HG02763 (cell line): Measurements from ENCODE around the gene CCDC68.
"Not testable (repeated sequence)": the region's sequence is repeated elsewhere in the genome, so short reads cannot be mapped to it uniquely, and the experiment has no call there.

Experiments
- ATAC-seq: cut with Tn5 transposase; IDR thresholded peaks from one replicate; pipeline ENCODE4 v1.9.1; 2021; ENCODE audit warnings: mild to moderate bottlenecking, moderate library complexity; ENCODE audit not compliant: unreplicated experiment

CCDC68 gene, protein sequence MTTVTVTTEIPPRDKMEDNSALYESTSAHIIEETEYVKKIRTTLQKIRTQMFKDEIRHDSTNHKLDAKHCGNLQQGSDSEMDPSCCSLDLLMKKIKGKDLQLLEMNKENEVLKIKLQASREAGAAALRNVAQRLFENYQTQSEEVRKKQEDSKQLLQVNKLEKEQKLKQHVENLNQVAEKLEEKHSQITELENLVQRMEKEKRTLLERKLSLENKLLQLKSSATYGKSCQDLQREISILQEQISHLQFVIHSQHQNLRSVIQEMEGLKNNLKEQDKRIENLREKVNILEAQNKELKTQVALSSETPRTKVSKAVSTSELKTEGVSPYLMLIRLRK

DNA sequence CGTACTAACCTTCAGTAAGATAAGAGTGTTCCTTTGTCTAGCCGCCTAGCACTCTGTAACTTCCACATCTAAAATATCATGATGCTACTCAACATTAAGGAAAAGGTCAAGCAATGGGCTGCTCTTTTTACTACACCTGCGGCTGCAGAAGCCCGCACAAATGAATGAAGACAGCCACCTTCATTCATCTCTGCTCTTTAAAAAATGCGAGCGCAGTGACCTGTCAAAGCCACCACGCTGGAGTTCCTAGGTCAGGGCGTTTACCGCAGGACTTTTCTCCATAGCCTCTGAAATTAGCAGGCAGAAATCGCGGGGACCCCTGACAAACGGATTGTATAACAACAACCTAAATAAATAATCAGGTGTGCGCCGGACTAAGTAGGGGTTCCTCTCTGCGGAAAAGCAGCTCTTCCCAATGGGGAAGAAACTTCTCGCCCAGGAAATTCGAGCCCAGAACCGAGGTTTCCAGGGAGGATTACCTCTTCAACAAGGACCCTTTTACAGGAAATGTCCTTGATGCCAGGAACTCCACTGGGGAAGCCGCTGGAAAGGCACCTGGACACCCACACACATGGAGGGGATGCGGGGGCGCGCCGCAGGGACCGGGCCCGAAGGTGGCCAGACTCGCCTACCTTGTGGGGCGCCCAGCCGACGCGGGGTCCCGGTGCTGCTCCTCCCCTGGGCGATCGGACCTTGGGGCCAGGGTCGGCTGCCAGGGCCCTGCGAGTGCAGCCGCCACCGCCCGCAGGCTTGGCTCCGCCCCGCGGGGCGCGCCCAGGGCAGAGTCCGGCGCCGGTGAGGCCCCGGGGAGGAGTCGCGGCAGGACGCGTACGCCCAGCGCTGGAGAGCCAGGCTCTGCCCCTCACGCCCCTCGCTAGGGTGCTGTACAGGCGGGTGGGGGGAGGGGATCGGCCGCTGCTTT lies at the start of gene CCDC68:
Gene CCDC68 (minus strand): TSS at position 758 of the 922 bp plus-strand sequence. CDS start 16,670 bp downstream, outside the sequence.
- ATAC-seq = no peak

DNA sequence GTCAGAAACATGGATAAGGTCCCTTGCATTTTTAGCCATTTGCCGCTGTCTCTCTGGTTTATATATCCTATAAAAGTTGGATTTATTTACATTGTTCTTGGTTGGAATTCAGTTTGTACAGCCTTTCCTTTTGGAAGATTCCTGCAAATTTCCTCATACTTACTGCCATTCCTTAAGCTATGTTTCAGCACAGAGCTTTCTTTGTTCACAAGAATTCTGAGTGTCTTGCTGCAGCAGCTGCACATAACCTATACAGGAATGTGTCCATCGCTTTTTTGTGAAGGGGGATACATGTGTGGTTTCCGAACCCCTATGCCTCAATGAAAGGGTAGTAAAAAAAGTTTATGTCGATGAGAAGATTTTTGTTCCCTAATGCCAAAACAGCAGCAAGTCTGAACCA lies 48.3 kb upstream of the CCDC68 start:
- ATAC-seq = no peak

DNA sequence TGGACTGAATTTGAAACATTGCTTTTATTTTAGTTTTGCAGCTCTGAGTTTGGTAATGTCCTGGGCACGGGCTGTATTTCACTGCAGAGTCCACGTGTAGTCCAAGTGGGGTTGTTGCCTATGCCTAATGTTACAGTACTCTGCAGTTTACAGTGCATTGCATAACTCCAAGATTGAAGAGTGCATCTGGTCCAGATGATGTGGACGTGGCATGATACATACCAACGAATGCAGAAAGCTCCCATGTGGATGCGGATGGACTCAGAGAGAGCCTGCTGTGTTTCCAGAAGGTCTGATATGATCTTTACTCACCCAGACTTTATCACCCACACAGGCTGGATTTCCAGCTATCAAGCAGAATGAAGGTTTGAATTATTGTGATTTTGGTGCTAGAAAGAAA lies 44.4 kb upstream of the CCDC68 start:
- ATAC-seq = no peak

DNA sequence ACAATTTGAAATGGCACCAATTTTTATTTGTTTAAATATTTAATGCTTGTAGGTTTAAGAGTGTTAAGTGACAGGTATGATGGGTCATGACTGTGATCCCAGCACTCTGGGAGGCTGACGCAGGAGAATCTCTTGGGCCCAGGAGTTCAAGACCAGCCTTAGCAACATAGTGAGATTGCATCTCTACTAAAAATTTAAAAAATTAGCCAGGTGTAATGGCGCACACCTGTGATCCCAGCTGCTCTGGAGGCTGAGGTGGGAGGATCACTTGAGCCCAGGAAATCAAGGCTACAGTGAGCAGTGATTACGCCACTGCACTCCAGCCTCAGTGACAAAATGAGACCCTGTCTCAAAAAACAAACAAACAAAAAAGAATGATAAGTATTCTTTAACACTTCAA lies 43.0 kb upstream of the CCDC68 start:
- no peak for ATAC-seq

DNA sequence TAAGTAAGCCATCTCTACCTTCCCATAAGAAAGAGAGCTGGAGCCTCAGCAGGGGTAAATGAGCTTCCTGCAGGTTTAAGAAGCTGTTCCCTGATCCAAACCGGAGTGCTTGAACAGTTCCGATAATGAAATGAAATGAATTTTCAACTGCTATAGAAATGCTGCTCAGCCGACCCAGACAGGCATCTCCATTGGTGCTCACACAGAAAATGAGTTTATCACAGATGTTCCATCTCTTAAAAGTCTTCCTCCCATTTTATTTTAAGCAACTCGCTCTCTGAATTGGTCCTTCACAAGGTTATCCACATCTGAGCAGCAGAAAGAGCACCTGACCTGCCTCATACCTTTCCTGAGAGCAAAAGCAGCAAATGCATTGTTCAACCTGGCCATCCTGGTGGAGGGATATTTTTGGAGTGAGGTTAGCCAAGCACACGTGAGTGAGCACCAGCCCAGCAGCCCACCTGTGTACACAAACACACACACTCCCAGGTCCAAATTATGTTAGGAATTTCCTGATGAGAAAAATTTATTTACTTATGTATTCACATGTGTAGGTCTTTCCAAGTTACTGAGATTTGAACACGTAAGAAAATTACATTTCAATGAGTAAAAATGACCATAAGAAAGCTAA lies 42.2 kb upstream of the CCDC68 start:
- no peak for ATAC-seq

DNA sequence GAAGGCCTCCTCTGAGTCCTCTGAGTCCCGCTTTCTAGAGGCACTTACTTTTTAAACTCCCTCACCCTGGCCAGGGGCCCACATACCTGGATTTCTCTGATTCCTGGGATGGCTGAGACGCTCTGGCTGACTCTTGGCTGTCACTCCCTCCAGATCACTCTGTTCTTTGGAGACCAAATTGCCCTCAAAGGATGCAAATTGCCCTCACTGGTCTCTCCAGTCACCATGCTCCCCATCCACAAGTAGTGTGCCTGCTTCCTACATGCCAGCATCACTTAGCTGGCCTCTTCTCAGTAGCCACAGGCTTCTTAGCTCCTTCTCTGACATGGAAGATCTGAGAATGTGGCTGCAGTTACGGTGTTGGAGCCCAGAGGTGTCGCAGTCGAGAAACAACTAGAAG lies 41.3 kb upstream of the CCDC68 start:
- no peak for ATAC-seq

DNA sequence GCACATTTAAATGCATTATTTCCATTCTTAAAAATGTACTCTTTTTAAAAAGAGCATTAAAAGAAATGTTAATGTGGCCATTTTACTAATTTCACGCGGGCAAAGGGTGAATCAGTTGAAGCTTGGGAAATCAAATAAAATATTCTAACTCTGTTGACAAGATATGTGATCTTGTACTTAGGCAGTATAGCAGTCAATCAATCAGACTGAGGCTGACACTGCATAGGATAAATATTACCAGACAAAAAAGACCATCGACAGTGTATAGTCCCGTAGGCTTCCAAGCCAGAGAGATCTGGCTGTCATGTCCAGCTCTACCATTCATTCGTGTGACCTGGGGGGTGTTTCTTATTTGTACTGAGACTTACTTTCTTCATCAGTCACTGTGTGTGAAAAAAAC lies 39.8 kb upstream of the CCDC68 start:
- no peak for ATAC-seq

DNA sequence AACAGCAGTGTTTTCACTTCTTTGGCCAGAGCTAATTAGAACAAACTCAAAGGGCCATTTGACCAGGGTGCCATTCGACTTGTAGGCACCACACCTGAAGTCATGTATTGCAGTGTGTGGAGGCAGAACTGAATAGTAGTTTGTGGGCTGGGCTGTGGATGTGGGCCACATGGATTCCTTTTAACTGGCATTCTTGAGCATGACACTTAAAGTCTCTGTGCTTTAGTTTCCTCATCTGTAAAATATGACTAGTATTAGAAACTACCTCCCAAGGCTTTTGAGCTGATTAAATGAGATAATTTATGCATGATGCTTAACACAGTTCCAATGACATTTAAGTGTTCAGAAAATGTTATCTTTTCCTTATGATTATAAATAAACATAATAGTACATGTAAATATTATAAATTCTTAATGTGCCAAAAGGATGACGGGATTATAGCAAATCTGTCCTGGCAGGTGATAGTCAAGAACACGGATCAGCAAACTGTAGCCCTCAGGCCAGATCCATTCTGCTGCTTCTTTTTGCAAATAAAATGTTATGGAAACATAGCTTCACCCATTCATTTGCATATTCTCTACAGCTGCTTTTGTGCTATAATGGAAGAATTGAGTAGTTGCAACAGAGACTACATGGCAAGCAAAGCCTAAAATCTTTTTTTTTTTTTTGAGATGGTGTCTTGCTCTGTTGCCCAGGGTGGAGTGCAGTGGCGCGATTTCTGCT lies 36.3 kb upstream of the CCDC68 start:
- no peak for ATAC-seq

DNA sequence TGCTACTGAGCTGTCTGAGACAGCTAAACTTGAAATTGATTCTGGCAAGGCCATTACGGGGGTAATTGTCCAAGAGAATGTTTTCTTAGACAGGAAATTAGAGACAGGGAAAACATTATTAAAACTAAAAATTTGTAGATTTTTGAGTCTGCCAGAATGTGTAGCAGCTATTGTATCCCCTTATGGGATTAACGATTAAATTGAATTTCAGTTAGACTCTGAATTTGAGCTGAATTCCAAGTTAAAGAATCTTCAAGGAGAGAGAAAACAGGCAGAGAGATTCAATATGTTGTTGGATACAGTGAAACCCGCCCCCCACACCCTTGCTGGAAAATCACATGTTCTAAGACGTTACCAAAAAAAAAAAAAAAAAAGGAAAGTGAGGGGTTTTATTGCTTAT lies 32.7 kb upstream of the CCDC68 start:
- ATAC-seq = no peak

DNA sequence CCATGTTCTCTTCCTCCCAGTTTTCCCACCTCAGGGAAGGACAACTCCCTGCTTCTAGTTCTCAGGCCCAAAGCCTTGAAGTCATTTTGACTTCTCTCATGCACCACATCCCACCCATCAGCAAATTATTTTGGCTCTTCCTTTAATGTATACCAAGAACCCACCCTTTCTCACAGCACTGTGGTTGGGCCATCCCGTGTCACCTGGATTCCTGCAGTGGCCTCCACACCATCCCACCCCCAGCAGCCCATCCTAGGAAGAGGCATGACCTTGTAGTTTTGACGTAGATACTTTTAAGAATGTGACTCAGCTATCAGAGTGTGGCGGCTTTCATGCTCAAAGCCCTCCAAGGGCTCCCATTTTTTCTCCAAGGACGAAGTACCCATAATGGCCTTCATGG lies 25.6 kb upstream of the CCDC68 start:
- ATAC-seq = no peak

DNA sequence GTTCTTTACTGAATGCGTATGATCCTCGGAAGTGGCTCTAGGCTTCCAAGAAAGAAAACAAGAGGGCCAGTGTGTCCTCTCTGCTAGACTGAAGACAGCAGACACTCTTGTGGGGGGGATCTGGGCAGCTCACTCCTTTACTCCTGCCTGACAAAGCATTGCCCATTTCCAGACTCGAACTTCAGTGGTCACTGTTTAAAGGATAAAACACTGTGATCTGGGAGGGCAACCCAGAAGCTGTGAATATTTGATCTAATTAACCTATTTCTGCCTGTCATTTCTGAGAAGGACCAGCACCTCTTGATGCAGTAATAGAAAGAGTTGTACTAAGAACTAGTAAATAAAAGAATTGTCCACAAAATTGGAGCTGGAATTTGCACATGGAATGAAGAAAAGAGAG lies 24.5 kb upstream of the CCDC68 start:
- no peak for ATAC-seq

DNA sequence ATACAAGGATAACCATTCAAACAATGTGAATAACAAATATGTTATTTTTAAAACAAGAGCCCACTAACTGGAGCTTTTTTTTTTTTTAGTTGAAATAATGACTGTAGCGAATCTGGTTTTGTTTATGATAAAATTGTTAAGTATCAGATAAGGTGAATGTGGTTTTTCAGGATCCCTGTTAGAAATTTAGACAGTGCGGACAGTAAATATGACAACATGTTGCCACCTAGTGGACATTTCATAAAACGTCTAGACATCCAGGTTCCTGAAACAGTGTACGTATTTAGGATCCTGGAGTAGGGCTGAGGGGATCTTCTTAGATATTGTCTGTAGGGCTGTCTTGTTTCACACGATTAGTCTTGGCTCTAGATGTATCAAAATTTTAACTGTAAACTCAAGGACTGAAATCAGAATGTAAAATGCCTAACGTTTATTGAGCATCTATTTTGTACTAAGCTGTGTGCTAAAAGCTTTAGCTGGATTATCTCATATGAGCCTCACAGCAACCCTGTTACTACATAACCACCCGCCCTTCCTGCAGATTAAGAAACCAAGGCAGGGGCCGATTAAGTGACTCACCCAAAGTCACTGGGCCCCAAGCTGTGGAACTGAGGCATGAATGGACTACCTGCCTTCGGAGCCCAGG lies 23.9 kb upstream of the CCDC68 start:
- no peak for ATAC-seq

DNA sequence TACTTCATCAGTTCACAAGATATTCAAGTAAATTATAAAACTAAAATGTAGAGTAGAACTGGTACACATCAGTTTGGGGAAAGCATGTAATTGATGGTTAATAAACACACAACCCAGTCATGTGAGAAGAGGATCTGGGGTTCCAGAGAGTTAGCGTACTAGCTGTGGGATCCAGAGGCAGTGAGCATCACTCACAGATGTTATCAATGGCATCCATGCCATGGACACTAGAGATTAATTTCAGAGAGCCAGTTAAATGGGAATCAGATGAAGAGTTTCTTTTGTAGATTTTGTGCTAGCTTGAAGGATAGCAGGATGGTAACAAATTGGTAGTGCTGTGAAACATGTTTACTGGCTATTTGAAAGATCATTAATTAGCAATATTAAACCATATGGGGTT lies 21.8 kb upstream of the CCDC68 start:
- no peak for ATAC-seq

DNA sequence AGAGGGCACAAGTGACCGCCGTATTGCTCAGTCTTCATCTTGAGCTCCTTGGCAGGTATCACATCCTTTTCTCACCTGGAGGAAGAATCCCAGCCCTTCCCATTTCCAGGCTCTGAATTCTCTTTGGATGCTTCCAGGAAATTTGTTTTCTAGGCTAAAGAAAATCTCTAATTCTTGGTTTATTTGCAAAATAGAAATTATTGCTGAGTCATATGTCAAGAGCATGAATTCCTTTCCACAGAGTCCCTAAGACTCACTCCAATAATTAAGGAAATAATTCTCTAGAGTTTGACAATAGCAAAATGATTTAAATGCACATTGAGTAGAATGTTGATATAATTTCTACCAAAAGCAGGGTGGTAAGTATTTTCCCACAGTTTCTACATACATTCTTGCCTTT lies 16.3 kb upstream of the CCDC68 start:
- no peak for ATAC-seq

DNA sequence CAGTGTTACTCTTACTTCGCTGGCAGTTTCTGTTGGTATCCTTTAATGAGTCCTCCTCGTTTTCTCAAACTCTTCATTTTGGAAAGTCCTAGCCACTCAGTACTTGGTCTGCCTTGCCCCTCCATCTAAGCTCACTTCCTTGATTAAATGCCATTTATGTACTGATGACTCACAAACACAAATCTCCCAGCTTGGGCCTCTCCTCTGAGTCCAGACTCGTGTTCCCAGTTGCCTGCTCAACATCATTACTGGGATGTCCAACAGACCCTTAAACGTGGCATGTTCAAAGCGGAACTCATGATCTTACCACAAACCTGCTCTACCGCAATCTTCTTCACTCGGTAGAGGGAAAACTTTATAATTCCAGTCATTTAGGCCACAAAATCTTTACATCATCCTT lies 13.8 kb upstream of the CCDC68 start:
- no peak for ATAC-seq

DNA sequence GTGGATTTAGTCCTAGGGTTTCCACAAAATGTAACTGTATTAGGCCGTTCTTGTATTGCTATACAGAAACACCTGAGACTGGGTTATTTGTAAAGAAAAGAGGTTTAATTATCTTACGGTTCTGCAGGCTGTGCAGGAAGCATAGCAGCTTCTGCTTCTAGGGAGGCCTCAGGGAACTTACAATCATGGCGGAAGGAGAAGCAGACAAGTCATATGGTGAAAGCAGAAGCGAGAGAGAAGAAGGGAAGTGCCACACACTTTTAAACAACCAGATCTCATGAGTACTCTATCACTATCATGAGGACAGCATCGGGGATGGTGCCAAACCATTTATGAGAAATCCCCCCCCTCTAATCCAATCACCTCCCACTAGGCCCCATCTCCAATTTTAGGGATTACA lies 9.5 kb upstream of the CCDC68 start:
- ATAC-seq = no peak

DNA sequence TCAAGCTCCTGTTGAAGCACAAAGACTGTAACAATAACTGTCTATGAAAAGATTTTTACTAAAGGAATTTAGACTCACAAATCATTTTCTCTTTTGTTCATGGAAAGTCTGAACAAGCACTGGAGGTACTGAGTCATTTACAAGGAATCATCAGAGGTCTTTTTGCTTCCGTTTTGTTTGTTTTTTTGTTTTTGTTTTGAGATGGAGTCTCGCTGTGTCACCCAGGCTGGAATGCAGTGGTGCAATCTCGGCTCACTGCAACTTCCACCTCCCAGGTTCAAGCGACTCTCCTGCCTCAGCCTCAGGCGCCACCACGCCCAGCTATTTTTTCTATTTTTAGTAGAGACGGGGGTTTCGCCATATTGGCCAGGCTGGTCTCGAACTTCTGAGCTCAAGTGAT lies 9.0 kb upstream of the CCDC68 start:
- ATAC-seq = not testable (repeated sequence)

DNA sequence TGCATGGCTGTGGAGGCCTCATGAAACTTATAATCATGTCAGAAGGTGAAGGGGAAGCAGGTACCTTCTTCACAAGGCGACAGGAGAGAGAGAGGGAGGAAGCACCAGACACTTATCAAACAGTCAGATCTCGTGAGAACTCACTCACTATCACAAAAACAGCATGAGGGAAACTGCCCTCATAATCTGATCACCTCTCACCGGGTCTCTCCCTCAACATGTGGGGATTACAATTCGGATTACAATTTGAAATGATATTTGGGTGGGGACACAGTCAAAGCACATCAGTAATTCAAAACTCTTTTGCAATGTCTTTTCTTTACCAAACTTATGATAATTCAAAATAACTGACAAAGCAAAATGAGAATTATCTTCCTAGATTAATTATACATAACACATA lies 8.5 kb upstream of the CCDC68 start:
- no peak for ATAC-seq

DNA sequence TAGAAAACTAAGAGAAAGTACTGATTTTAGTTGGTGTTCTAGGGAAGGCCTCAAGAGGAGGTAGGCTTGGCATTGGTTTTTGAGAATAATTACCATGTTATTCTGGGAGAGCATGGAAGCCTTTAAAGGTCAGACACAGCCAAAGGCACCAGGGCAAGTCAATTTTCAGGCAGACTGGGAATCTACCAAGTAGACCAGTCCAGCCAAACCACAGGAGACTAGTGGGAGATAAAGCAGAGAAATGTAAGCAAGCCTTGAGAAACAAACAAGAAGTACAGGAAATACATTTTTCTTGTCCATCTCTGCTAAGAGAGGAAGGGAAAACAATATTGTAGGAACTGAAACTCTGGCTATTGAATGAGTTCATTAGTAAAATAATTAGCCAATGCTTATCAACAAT lies 5.5 kb upstream of the CCDC68 start:
- no peak for ATAC-seq

DNA sequence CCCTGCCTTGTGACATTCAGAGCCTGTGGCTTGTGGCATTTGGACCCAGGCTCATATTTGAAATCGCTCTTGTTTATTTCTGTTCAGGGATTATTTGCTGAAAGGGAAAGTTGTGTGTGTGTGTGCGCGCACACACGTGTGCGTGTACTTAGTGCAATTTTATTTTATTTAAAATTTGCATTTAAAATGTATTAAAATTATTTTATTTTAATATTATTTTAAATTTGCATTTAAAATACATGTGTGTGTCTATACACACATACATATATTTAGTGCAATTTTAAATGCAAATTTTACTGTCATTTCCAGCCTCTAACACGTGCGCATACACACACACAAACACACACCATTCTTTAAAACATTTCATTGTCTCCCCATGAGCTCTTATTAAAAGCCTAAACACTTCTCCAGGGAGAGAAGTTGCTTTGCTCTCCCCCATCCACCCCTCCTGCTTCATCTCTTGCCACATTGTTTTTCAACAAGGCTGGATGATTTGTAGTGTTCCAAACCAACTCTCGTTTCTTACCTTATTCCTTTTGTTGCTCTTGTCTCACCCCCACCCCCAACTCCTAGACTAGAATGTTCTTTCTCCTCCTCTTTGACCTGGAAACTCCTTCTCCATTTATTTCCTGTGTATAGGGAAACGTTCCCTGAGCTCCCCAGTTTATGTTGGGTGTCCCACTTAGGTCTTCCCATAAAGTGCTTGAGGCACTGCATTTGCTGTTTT lies 3.8 kb upstream of the CCDC68 start:
- ATAC-seq = no peak
